Gastrocnemius medialis (tissue), 4 donors: ENCODE measurements around the gene OR2V2.

Experiments
- POLR2A ChIP-seq, 2 donors: fragments of 450-650 bp; IDR thresholded peaks; one replicate each; pipeline ENCODE4 v1.6.1; 2017; ENCODE audit warnings: antibody characterized with exemption in 2 of 2, mild to moderate bottlenecking in 2 of 2, moderate library complexity in 2 of 2
- TF ChIP-seq, protein P1 (sequence below), 5 experiments: fragments of 450-650 bp in 3 of 5; fragments of 200-600 bp in 2 of 5; sonication (generic) in 2 of 5; IDR thresholded peaks in 4 of 5; conservative IDR thresholded peaks in 1 of 5; 1 replicate in 4 of 5; 2 replicates in 1 of 5; pipeline ENCODE4 v1.5.1; 2016 to 2019; ENCODE audit warnings: antibody characterized with exemption in 5 of 5, mild to moderate bottlenecking in 3 of 5, moderate library complexity in 3 of 5

DNA sequence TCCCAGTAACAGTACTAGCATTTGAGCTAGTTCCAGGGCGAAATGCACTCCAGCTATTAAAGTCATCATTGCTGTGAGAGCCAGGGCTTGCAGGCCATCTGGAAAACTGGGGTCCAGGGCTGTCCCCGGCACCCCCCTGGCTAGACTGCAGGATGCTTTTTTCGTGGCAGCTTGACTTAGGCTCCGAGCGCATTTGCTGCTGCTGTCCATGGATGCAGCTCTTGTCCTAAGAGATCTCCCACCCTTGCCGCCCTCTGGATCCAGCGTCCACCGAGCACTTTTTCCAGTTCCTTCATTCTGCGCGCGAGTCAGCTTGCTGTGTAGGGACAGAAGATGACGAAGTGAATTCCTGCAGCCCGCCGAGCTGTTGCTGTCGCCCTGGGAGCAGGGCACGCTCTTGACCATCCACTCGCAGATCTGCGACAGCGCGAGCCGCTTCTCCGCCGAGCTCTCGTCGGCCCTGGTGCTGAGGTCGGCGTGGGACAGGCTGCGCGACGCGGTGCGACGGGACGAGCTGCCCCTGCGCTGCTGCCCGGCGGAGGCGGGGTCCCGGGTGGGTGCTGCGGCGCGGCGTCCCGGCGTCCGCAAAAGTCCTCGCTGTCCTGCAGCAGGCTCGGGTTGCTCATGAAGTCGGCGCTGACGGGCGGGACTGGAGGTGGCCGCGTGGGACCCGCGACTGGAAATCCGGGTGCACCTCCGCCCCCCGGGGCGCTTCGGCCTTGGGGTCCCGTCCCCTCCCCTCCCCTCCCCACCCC lies 47.1 kb upstream of the OR2V2 start:
- no peak for TF ChIP-seq POLR2A (IDR thresholded peaks at IDR 0.05)
- TF ChIP-seq, protein P1, sequence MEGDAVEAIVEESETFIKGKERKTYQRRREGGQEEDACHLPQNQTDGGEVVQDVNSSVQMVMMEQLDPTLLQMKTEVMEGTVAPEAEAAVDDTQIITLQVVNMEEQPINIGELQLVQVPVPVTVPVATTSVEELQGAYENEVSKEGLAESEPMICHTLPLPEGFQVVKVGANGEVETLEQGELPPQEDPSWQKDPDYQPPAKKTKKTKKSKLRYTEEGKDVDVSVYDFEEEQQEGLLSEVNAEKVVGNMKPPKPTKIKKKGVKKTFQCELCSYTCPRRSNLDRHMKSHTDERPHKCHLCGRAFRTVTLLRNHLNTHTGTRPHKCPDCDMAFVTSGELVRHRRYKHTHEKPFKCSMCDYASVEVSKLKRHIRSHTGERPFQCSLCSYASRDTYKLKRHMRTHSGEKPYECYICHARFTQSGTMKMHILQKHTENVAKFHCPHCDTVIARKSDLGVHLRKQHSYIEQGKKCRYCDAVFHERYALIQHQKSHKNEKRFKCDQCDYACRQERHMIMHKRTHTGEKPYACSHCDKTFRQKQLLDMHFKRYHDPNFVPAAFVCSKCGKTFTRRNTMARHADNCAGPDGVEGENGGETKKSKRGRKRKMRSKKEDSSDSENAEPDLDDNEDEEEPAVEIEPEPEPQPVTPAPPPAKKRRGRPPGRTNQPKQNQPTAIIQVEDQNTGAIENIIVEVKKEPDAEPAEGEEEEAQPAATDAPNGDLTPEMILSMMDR (IDR thresholded peaks at IDR 0.05 in 4 of 5, conservative IDR thresholded peaks at IDR 0.05 in 1 of 5): no peak
